CD4-positive, alpha-beta T cell (primary cell): Measurements from ENCODE around the gene ADAM19. TPM values are rescaled to one million over a fixed set of nuclear protein-coding genes. Genes with fewer than 3 reads are reported as not detected.

ENCODE experiments used
- ATAC-seq: fragments of 200-7000 bp; cut with Tn5 transposase; one replicate; pipeline ENCODE4 v1.10.0; 2022; ENCODE audit warnings: mild to moderate bottlenecking; ENCODE audit not compliant: poor library complexity
- CTCF ChIA-PET: fragments of 350-600 bp; sonication (Branson Sonifier 250); formaldehyde crosslinking; loops from one replicate; lab custom pipeline; 2021; ENCODE audit warnings: antibody characterized with exemption, inconsistent platforms; lab: Charles Lee
- POLR2A ChIA-PET: fragments of 350-600 bp; sonication (Branson Sonifier 250); formaldehyde crosslinking; loops from one replicate; lab custom pipeline; 2021; ENCODE audit warnings: antibody characterized with exemption, inconsistent platforms; lab: Charles Lee
- DNase-seq, 14 experiments: peaks; one replicate each; pipeline ENCODE4 v3.0.0-alpha.2; 2013 to 2020; ENCODE audit warnings: mixed read lengths in 2 of 14
- H3K27ac ChIP-seq, 2 donors: one replicate each; pipeline versions ENCODE4 v1.5.1 to v1.7.0; 2013; ENCODE audit warnings: low read length in 2 of 2, low read depth in 1 of 2, mild to moderate bottlenecking in 1 of 2
- H3K27me3 ChIP-seq, 2 experiments: 1 replicate in 1 of 2; 2 replicates in 1 of 2; pipeline versions ENCODE4 v1.6.1 to v1.7.0; 2013; ENCODE audit warnings: low read length in 2 of 2, control low read depth in 1 of 2, mild to moderate bottlenecking in 1 of 2, moderate library complexity in 1 of 2; ENCODE audit not compliant: insufficient read depth in 2 of 2, control insufficient read depth in 1 of 2
- H3K36me3 ChIP-seq: one replicate; pipeline ENCODE4 v1.6.1; 2013; ENCODE audit warnings: low read length, control low read depth; ENCODE audit not compliant: insufficient read depth
- H3K4me1 ChIP-seq: one replicate; pipeline ENCODE4 v1.6.1; 2013; ENCODE audit warnings: low read length, control low read depth; ENCODE audit not compliant: insufficient read depth
- H3K4me3 ChIP-seq: one replicate; pipeline ENCODE4 v1.5.1; 2013; ENCODE audit warnings: mild to moderate bottlenecking, low read length, moderate library complexity
- H3K9me3 ChIP-seq, 2 experiments: 1 replicate in 1 of 2; 2 replicates in 1 of 2; pipeline versions ENCODE4 v1.6.1 to v1.7.0; 2013; ENCODE audit warnings: low read length in 2 of 2, mild to moderate bottlenecking in 2 of 2, control low read depth in 1 of 2, moderate library complexity in 1 of 2; ENCODE audit not compliant: control insufficient read depth in 1 of 2, insufficient read depth in 1 of 2
- H3K27ac Mint-ChIP-seq: one replicate; pipeline ENCODE4 v1.8.0; 2020; ENCODE audit warnings: mixed read lengths
- H3K27me3 Mint-ChIP-seq: one replicate; pipeline ENCODE4 v1.8.0; 2021; ENCODE audit warnings: mixed read lengths
- H3K36me3 Mint-ChIP-seq: one replicate; pipeline ENCODE4 v1.8.0; 2021; ENCODE audit warnings: low read depth, mixed read lengths
- H3K4me1 Mint-ChIP-seq: one replicate; pipeline ENCODE4 v1.8.0; 2021; ENCODE audit warnings: low read depth, mixed read lengths
- H3K4me3 Mint-ChIP-seq: one replicate; pipeline ENCODE4 v1.8.0; 2020; ENCODE audit warnings: mild to moderate bottlenecking, mixed read lengths
- H3K9me3 Mint-ChIP-seq: one replicate; pipeline ENCODE4 v1.8.0; 2020; ENCODE audit warnings: mixed read lengths
- intact Hi-C, 2 experiments: fragments of 100-400 bp; cut with DNase I in 1 of 2; cut with micrococcal nuclease in 1 of 2; formaldehyde crosslinking; loops; one replicate each; pipeline versions ENCODE4 v1.15.1 to v1.9.0; 2023 to 2025; cut with DNase I, micrococcal nuclease
- total RNA-seq, 174 experiments: library from RNA in 2 of 174; stranded (reverse) in 2 of 174; gene quantifications; one replicate each; pipeline ENCODE4 v1.2.3 and lab custom pipeline; 2021 to 2026
- TF ChIP-seq, protein P1 (sequence below): fragments of 200-600 bp; IDR thresholded peaks from one replicate; pipeline ENCODE4 v1.8.0; 2022; ENCODE audit warnings: antibody characterized with exemption, mild to moderate bottlenecking

ADAM19 gene
- total RNA-seq, 2 experiments from 2014 or later = 26.7 to 29.1 TPM

DNA sequence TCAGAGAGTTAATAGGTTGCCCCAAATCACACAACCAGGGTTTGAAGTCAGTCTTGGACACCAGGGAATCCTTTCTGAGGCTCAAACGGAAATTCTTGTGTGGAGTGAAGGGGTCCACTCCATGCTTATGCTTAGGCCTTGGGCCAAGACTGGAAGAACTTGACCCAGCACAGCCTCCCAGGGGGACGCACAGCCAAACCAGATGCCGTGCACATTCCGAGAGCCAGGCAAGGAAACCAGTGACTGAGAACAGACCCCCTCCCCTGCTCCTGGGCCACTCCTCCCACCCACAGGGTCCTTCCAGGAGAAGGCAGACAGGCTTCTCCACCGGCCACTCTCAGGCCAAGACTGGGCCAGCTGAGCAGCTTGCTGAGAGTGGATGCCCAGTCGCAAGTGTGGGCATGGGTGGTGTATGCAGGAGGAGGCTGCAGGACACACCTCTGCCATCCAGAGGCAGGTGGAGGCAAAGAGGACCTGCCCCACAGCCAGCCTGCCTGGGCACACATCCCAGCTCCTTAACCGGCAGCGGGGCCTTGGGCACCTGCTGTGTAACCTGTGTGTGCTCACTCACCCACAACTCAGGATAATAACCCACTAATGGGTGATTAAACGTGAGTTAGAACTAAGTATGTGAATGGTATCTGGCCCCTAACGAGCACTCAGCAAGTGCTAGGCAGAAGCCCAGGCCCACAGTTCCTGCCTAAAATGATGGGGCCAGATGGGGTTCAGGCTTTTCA, 77.5 kb downstream of the ADAM19 start:
- Mint-ChIP-seq H3K9me3 (no peaks in the 10 kb centered on the region), H3K27ac (no peak overlapping the region), H3K27me3 (no peaks in the 10 kb centered on the region), H3K4me1 (peaks cover 7% of the 10 kb centered on the region), H3K4me3 (no peak overlapping the region), H3K36me3 (peaks cover 38% of the 10 kb centered on the region)
- Histone ChIP-seq H3K4me3 (no peak overlapping the region), H3K9me3 (no peaks in the 10 kb centered on the region), H3K27me3 (no peaks in the 10 kb centered on the region), H3K4me1 (peaks cover 7% of the 10 kb centered on the region), H3K36me3 (peaks cover 85% of the 10 kb centered on the region), H3K27ac (no peak overlapping the region)
- ChIA-PET POLR2A (no interaction called here), CTCF (no interaction called here)
- TF ChIP-seq, protein P1, sequence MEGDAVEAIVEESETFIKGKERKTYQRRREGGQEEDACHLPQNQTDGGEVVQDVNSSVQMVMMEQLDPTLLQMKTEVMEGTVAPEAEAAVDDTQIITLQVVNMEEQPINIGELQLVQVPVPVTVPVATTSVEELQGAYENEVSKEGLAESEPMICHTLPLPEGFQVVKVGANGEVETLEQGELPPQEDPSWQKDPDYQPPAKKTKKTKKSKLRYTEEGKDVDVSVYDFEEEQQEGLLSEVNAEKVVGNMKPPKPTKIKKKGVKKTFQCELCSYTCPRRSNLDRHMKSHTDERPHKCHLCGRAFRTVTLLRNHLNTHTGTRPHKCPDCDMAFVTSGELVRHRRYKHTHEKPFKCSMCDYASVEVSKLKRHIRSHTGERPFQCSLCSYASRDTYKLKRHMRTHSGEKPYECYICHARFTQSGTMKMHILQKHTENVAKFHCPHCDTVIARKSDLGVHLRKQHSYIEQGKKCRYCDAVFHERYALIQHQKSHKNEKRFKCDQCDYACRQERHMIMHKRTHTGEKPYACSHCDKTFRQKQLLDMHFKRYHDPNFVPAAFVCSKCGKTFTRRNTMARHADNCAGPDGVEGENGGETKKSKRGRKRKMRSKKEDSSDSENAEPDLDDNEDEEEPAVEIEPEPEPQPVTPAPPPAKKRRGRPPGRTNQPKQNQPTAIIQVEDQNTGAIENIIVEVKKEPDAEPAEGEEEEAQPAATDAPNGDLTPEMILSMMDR = no peak
- ATAC-seq (no peak), DNase-seq (no peak)
- intact Hi-C loops = no loop called here

DNA sequence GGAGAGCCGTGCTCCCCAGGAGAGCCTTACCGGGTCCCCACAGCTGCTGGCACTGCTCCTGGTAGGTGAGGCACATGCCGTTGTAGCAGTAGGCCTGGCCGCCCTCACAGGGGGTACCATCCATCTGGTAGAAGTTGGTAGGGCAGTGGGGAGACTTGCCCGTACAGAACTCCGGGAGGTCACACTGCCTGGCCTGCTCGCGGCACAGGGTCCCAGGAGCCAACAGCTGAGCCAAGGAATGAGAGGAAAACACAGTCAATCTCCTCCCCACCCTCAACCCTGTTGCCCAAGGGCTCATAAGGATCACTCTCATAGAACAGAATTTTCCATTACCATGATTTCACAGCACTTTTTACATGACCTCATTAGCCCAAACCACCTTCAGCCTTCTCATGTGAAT, 78.7 kb downstream of the ADAM19 start:
- TF ChIP-seq, protein P1 = no peak
- no peaks in the 10 kb centered on the region for H3K4me1 Mint-ChIP-seq
- ATAC-seq = no peak
- CTCF ChIA-PET = no interaction called here
- peaks cover 33% of the 10 kb centered on the region for H3K36me3 Mint-ChIP-seq
- intact Hi-C loops = no loop called here
- no peak overlapping the region for H3K27ac Mint-ChIP-seq
- H3K4me3 ChIP-seq = no peak overlapping the region
- H3K9me3 ChIP-seq = no peaks in the 10 kb centered on the region
- no peaks in the 10 kb centered on the region for H3K9me3 Mint-ChIP-seq
- H3K27me3 Mint-ChIP-seq = no peaks in the 10 kb centered on the region
- POLR2A ChIA-PET = no interaction called here
- H3K27me3 ChIP-seq = no peaks in the 10 kb centered on the region
- H3K4me3 Mint-ChIP-seq = no peak overlapping the region
- H3K27ac ChIP-seq = no peak overlapping the region
- peaks cover 4% of the 10 kb centered on the region for H3K4me1 ChIP-seq
- H3K36me3 ChIP-seq = peaks cover 83% of the 10 kb centered on the region
- DNase-seq = no peak

DNA sequence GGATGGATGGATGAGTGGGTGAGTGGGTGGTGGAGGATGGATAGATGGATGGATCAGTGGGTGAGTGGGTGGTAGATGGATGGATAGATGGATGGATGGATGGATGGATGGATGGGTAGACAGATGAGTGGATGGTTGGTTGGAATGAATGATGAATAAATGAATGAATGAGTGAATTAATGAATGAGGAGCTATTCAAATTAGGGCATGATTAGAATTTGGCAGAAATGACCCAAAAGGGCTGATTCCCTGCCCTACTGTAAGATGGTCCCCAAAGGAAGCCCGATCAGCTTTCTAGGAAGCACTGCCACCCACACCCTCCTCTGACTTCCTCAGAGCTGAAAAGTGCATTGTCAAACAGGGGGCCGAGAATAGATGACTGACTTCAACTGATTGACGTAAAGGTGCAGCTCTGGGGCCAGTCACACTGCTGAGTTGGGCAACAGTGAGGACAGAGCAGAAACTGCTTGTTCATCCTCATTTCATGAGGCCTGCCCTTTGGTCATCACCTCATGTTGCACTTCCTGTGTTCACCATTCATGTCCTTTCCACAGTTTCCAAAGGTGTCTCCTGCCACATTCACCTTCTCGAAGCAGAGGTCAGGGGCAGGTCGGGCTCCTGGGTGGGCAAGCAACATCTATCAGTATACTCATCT, 81.3 kb downstream of the ADAM19 start:
- H3K27me3 Mint-ChIP-seq = no peaks in the 10 kb centered on the region
- intact Hi-C loops = no loop called here
- CTCF ChIA-PET = no interaction called here
- H3K27ac Mint-ChIP-seq = no peak overlapping the region
- no peaks in the 10 kb centered on the region for H3K4me1 Mint-ChIP-seq
- TF ChIP-seq, protein P1 = no peak
- Histone ChIP-seq H3K36me3 (peaks cover 86% of the 10 kb centered on the region), H3K4me1 (peaks cover 4% of the 10 kb centered on the region), H3K4me3 (no peak overlapping the region), H3K9me3 (no peaks in the 10 kb centered on the region), H3K27me3 (no peaks in the 10 kb centered on the region), H3K27ac (no peak overlapping the region)
- no peak for ATAC-seq
- DNase-seq = peak in 2 of 14 experiments; percentile 51 to 62
- peaks cover 27% of the 10 kb centered on the region for H3K36me3 Mint-ChIP-seq
- no peaks in the 10 kb centered on the region for H3K9me3 Mint-ChIP-seq
- no peak overlapping the region for H3K4me3 Mint-ChIP-seq
- POLR2A ChIA-PET = no interaction called here
